WTC11 (cell line): Measurements from ENCODE around the gene KRTAP13-1.

Experiments
- AFF4 ChIP-seq: sonication (generic); formaldehyde crosslinking; IDR thresholded peaks from 2 replicates; pipeline ENCODE4 v1.8.1; 2023; ENCODE audit warnings: mild to moderate bottlenecking, missing genetic modification reagents, borderline replicate concordance
- ATF3 ChIP-seq: sonication (generic); formaldehyde crosslinking; conservative IDR thresholded peaks from 2 replicates; pipeline ENCODE4 v1.8.1; 2022; ENCODE audit warnings: mild to moderate bottlenecking, missing genetic modification reagents
- CTCF ChIP-seq: fragments of 200-600 bp; IDR thresholded peaks from 2 replicates; pipeline ENCODE4 v1.8.0; 2022; ENCODE audit warnings: antibody characterized with exemption
- E2F1 ChIP-seq: sonication (generic); formaldehyde crosslinking; IDR thresholded peaks from 2 replicates; pipeline ENCODE4 v1.8.0; 2022; ENCODE audit warnings: mild to moderate bottlenecking, missing genetic modification reagents
- ESRRA ChIP-seq: sonication (generic); formaldehyde crosslinking; IDR thresholded peaks from 2 replicates; pipeline ENCODE4 v1.8.1; 2022; ENCODE audit warnings: mild to moderate bottlenecking, missing genetic modification reagents, borderline replicate concordance
- NFE2L1 ChIP-seq: sonication (generic); formaldehyde crosslinking; IDR thresholded peaks from 2 replicates; pipeline ENCODE4 v1.8.1; 2023; ENCODE audit warnings: missing genetic modification reagents
- NFYB ChIP-seq: sonication (generic); formaldehyde crosslinking; conservative IDR thresholded peaks from 2 replicates; pipeline ENCODE4 v1.8.0; 2022; ENCODE audit warnings: low read depth, missing genetic modification reagents
- PREB ChIP-seq: sonication (generic); formaldehyde crosslinking; IDR thresholded peaks from 2 replicates; pipeline ENCODE4 v1.8.1; 2022; ENCODE audit warnings: mild to moderate bottlenecking, missing genetic modification reagents, moderate library complexity, borderline replicate concordance
- SMAD4 ChIP-seq: sonication (generic); formaldehyde crosslinking; IDR thresholded peaks from 2 replicates; pipeline ENCODE4 v1.8.0; 2022; ENCODE audit warnings: mild to moderate bottlenecking, missing genetic modification reagents
- TEAD4 ChIP-seq: sonication (generic); formaldehyde crosslinking; IDR thresholded peaks from 2 replicates; pipeline ENCODE4 v1.8.0; 2022; ENCODE audit warnings: mild to moderate bottlenecking, missing genetic modification reagents
- USF1 ChIP-seq: sonication (generic); formaldehyde crosslinking; IDR thresholded peaks from 2 replicates; pipeline ENCODE4 v1.8.0; 2022; ENCODE audit warnings: mild to moderate bottlenecking, missing genetic modification reagents
- USF2 ChIP-seq: sonication (generic); formaldehyde crosslinking; IDR thresholded peaks from 2 replicates; pipeline ENCODE4 v1.8.1; 2023; ENCODE audit warnings: mild to moderate bottlenecking, missing genetic modification reagents, moderate library complexity
- ZBTB43 ChIP-seq: sonication (generic); formaldehyde crosslinking; IDR thresholded peaks from 2 replicates; pipeline ENCODE4 v1.8.1; 2023; ENCODE audit warnings: mild to moderate bottlenecking, missing genetic modification reagents
- ZNF121 ChIP-seq: sonication (generic); formaldehyde crosslinking; IDR thresholded peaks from 2 replicates; pipeline ENCODE4 v1.8.0; 2023; ENCODE audit warnings: missing genetic modification reagents

GRCh38 chr21:30443226-30443625 lies 47.4 kb downstream of the KRTAP13-1 start:
- TF ChIP-seq NFYB (CRISPR knock-in tag) = no peak
- TF ChIP-seq ZNF121 = no peak
- no peak for TF ChIP-seq CTCF
- no peak for TF ChIP-seq ESRRA (CRISPR knock-in tag)
- no peak for TF ChIP-seq USF1 (CRISPR knock-in tag)
- TF ChIP-seq AFF4 (CRISPR knock-in tag) = no peak
- TF ChIP-seq E2F1 (CRISPR knock-in tag) = no peak
- TF ChIP-seq NFE2L1 (CRISPR knock-in tag) = no peak
- no peak for TF ChIP-seq TEAD4 (CRISPR knock-in tag)
- TF ChIP-seq ZBTB43 (CRISPR knock-in tag) = no peak
- no peak for TF ChIP-seq ATF3 (CRISPR knock-in tag)
- no peak for TF ChIP-seq USF2 (CRISPR knock-in tag)
- TF ChIP-seq SMAD4 (CRISPR knock-in tag) = no peak
- no peak for TF ChIP-seq PREB (CRISPR knock-in tag)
